Stimulated activated CD8-positive, alpha-beta memory T cell treated with anti-CD3 and anti-CD28 coated beads, Interleukin-15, amount 100 ng/mL, for 24 hours (primary cell): ENCODE measurements around the gene FBXO5.
"Not testable (repeated sequence)": the region's sequence is repeated elsewhere in the genome, so short reads cannot be mapped to it uniquely, and the experiment has no call there.

ENCODE experiments used
- DNase-seq: peaks from one replicate; pipeline ENCODE4 v3.0.0-alpha.2; 2020; ENCODE audit warnings: low read depth

FBXO5 gene

DNA sequence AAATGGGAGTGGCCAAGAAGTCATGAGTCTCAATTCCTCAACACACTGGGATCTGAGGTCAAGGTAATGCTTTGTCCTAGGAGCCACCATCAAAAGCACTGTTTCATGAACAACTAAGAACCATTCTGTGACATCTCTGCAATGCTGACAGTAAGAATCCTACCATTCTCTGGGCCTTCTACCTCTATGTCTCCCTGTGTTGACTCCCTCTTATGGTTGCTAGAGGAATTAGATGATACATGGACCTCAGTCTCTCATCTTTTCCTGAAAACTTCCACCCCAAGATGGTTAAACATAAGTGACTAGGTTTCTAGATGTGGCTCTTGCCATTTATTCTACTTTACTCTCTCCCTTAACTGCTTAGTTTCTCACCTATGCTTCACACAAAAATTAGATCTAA is 10.6 kb upstream of the FBXO5 start:
- DNase-seq = no peak

DNA sequence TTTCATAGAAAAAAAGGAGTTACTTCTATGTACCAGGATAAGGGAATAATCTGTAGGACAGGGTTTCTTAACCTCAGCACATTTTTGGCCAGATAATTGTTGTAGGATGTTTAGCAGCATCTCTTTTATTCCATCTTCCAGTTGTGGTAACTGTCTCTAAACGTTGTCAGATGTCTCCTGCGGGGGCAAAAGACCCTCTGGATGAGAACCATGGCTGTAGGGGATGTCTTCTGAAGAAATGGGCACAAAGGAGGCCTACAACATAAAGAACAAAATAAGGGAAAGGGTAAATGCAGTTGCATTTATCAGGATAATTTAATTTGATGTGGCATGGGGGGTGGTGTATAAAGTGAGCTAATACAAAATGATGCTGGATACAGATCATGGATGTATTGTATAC is 4.1 kb upstream of the FBXO5 start:
- DNase-seq = no peak

DNA sequence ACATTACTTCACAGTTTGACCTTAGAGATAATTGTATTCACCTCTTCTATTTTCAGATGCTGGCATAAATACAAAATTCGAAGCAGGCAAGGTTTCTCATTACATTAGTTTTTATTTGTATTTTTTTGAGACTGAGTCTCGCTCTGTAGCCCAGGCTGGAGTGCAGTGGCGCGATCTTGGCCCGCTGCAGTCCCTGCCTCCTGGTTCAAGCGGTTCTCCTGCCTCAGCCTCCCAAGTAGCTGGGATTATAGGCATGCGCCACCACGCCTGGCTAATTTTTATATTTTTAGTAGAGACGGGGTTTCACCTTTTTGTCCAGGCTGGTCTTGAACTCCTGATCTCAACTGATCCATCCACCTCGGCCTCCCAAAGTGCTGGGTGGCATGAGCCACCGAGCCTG is 2.5 kb upstream of the FBXO5 start:
- not testable (repeated sequence) for DNase-seq

DNA sequence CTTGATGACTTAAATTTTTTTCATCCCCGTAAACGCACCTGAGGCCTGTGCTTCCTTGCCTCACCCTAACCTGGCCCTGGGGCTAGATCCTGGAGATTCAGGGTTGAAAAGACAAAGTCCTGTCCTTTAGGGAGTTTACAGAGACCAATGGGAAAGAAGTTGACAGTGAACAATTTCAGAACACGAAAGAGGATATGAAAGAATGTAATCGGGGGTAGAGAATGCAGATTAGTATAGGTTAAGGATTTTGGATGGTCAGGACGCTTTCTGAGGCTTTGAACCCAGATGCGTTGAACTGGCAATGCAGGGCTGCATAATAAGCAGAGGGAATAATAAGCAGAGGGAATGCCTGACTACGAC is 1.7 kb upstream of the FBXO5 start:
- DNase-seq = no peak

DNA sequence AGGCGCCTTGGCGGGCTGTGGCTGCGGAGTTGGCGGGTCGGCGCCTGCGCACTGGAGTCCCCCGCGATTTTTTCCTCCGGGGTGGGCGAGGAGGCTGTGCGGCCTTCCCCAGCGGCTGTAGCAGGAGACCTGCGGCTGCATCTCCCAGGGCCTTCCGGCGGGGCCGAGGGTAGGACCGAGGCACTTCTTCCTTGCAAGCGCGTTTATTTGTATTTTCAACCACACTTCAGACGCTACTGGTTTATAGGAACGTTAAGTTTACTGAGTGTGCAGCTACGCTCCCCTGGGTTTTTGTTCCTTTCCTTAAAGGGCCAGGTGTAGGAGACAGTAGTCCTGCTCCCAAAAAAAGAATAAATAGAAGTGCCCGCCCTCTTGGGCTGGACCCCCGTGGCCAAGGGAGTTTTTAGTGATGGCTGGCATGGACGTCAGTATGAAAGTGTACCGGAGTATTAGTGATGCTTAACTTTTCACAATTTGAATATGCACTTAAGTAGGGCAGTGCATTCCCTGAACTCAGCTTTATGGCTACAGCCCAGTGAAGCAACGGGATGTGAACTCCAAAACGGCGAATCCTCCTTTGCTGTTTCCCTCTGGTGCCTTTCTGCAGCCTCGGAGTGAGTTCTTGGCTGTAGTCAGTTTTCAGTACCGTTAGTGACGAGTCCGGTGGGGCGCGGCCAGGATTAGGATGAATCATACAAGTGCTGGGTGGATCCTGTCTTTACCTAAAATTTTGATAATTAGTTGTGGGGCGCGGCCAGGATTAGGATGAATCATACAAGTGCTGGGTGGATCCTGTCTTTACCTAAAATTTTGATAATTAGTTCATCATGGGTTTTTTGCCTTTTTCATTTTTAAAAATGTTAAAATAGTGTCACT is 1.0 kb upstream of the FBXO5 start:
- DNase-seq = peak; percentile 93

DNA sequence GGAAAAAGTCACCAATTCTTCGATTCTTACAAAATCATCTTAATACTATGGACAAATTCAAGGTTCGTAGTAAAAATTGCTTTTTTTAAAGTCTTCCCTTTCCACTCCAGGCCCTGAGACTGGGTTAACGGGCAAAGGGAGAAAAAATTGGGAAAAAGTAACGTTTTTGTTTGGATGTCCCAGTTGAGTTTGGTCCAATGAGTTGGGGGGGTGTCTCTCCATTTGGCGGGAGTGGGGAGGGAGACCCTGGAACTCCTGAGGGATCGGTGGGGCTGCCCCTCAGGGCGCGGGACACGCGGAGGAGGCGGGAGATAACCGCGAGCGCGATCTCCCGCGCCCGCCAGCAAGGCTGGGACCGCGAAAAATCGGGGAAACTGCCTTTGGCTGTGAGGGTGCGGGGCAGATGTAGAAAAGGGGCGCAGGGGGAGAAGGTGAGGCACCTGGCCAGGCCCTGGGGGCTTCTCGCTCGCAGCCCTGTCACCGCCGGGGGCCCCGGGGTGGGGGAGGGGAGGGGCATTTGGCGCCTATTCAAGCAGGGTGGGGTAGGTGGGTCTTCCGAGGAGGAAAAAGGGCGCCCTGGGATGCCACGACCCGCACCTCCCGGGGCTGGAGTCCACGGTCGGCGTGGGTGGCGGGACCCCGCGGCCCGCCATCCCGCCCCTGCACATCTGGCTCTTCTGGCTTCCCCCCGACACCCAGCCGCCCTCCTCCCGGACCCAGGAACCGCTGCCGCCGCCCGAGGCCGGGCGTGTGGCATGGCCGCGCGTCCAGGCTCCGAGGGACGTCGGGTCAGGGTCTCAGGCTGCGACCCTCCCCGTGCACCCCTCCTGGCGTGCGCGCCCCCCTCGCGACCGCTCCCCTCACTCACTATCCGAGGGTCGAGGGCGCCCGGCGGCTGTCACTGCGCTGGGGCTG is 595 bp downstream of the FBXO5 start:
- DNase-seq = no peak

DNA sequence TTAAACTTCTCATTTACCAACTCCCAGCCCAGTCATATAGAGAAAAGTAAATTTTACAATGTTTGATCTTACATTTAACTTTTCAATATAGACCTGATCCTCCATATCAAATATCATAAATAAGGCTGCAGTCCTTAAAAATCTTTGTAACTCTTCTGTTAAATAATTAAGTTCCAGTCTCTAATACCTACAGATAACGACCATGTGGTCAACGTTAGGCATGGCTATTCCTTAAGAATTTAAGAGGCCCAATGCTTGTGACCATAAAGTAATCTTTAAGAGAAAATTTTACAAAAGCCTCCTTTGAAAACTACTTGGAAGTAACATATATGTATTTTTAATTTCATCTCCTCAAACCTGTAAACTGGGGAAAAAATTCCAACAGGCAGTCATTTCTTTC is 1.6 kb downstream of the FBXO5 start:
- no peak for DNase-seq

DNA sequence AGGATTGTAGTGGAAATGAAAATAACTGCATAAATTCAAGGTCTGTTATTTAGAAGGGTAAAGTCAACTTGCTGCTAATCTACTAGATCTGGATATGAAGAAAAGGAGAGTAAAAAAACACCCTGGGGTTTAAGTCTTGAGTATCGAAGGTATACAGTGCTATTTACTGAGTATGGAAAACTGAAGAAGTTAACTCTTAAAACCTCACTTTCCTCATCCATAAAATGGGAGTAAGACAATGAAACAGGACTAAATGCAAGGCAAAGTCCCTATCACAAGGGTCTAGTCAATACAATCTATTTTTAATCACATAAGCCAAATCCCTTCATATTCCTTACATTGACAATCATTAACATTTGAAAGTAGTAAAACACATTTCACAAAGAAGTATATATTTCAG is 2.2 kb downstream of the FBXO5 start:
- no peak for DNase-seq

DNA sequence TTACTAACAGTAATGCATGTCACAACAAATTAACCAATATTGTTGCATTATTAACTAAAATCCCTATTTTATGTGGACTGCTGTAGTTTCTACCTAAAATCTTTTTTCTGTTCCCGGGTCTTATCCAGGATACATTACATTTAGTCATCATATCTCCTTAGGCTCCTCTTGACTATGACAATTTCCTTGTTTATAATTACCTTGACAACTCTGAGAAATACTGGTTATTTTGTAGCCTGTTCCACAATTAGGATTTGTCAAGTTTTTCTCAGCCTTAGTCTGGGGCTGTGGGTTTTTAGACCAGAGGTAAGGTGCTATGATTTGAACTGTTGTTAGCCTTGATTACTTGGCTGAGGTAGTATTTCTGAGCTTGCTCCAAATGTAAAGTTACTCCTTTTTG is 3.7 kb downstream of the FBXO5 start:
- no peak for DNase-seq

DNA sequence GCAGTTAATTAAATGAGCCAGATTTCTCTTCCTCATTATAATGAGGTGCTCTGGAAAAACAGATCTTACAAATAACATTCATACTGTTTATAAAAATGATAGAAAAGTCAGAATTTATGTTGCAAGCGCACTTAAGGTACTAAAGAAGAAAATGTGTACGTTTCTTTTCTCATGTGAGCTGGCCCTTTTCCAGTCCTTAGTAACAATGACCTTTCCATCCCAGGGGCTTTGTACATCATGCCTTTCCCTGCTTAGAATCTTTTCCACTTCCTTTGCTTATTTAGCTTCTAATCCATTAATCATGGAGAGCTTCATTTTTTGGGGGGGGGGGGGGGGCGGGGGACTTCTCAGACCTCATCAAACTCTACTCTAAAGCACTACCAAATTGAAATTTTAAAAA is 4.8 kb downstream of the FBXO5 start:
- no peak for DNase-seq

DNA sequence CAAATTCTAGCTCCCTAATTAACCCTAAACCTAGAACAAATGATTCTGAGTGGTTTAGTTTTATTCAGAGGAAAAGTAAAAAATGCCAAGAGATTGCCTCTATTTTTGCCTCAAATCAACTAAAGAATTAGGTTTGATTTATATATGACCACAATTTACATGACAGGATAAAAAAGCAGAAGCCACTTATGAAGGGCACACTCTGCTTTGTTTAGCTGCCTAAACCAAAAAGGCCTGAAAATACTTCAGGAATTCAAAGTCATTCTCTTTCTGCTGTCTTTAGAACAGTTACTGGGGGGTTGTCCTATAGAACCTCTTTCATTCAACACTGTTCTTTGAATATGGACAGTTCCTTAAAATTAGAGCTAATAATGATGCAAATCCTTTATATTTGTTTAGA is 5.3 kb downstream of the FBXO5 start:
- no peak for DNase-seq

DNA sequence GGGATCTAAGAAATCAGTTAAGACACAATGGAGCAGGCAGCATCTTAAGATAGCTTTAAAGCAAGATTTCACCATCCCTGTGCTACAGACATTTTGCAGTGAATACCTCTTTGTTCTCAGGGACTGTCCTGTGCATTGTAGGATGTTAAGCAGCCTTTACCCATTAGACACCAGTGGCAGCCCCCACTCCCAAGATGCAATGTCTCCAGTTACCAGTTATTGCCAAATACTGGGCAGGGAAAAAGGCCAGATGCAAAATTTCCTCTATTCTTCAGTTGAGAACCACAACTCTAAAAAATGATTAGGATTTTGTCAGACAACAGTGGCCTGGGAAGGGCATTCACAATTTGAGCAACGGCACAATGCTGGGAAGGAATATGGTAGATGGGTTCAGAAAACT is 6.1 kb downstream of the FBXO5 start:
- no peak for DNase-seq

DNA sequence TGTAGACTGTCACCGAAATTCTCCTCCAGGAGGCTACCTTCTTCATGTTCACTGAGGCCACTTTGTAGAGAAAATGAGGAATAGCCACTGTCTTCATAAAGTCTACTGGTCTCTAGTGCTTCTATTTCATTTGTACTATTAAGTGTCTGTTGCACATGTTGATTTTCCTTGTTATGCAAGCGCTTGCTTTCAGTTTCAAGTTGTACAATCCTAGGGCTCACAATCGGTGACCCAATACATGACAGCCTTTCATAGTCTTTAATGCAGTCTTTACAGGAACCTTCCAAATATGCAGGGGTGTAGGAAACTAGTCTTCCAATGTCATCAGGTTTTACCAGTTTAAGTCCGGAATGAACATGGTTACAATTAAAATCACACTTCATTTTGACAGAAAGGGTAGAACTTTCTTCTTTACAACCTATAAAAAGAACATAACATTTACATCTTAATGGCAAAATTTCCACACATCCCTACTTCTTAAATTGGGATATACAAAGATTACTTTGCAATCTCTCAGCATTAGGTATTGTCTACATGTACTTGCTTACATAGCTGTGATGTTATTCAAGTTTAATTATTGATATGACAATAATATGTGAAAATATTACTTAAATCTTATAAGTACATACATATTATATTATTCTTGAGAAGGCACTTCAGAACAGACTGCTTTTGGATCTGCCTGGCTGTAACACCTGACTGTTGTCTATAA is 7.5 kb downstream of the FBXO5 start:
- DNase-seq = no peak

DNA sequence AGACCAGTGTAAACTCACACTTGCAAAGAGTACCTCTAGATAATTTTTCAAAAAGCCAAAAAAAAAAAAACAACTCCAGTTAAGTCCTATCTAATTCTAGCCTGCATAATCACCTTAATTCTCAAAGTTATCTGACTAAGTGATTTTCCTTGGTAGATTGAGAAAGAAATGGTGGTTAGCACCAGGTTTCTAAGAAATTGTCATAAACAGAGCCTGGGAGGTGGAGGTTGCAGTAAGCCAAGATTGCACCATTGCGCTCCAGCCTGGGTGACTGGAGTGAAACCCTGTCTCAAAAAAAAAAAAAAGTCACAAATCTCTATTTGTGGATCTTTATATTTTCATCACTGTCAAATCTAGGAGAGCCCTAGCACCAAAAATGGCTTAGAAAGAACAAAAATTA is 8.9 kb downstream of the FBXO5 start:
- DNase-seq = no peak

DNA sequence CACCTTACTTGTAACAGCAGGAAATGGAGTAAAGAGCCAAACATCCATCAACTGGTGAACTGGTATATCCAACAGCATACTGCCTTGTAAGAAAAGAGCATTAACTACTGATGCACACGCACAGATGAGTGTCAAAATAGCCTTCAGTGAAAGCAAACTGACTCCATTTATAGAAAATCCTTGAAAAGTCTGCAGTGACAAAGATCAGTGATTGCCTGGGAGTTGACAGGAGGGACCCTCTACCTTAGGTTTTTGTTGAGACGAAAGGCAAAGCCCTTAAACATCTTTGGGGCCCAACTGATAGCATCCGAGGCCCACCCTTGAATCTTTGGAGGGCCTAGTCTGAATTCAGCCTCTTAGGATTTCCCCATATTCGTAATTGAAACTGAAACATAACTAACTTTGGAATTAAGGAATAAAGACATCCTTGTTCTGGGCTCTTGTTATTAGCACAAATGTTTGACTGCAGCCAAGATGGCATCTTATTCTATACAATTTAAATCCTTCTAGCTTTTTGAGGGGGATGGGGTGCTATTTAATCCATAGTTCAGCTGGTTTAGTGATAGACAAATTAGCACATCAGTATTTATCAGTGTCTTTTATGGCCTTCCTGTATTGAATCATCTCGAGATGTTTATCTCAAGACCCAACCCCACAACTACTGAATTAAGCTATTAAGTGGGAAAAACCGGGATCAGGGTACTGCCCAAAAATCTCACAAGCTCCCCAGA is 13.0 kb downstream of the FBXO5 start:
- DNase-seq = no peak

DNA sequence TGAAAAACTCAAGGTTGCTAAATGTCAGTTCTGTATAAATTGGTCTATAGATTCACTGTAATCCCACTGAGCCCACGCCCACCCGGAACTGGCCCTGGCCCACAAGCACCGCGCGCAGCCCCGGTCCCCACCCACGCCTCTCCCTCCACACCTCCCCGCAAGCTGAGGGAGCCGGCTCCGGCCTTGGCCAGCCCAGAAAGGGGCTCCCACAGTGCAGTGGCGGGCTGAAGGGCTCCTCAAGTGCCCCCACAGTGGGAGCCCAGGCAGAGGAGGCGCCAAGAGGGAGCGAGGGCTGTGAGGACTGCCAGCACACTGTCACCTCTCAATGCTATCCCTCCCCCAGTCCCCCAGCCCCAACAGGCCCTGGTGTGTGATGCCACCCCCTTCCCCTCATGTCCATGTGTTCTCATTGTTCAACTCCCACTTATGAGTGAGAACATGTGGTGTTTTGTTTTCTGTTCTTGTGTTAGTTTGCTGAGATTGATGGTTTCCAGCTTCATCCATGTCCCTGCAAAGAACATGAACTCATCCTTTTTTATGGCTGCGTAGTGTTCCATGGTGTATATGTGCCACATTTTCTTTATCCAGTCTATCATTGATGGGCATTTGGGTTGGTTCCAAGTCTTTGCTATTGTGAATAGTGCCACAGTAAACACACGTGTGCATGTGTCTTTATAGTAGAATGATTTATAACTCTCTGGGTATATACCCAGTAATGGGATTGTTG is 16.5 kb downstream of the FBXO5 start:
- not testable (repeated sequence) for DNase-seq

DNA sequence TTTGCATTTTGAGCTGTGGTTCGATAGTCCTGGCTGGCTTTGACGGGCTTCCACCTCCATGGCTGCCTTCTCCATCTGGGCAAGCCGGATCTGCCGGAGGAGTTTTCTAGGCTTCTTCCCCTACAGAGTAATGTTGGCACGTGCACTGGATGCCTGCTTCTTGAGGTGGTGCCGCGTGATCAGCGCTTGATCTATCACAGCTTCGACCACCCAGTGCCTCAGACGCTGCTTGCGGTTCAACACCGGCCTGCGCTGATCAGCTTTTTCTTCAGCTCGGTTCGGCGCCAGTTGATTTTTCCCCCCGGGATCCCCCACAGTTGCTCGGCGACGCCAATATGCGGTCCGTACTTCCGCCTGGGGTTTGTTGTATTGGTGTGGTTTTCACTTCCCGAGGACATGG is 23.5 kb downstream of the FBXO5 start:
- no peak for DNase-seq

DNA sequence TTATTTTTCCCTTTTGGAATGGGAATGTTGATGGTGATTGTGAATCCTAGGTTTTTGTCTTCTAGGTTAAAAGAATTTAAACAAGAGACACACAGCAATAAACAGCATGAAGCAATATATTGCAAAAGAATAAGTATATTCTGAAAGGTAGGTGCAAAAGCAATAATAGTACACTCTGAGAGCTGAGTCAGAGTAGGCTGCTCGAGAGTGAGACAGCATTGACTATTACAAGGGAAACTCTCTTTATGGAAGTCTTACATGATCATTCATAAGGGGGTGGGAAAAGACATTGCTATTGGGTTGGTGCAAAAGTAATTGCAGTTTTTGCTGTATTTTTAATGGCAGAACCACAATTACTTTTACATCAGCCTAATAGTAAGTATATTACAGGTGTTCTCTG is 25.0 kb downstream of the FBXO5 start:
- DNase-seq = no peak

DNA sequence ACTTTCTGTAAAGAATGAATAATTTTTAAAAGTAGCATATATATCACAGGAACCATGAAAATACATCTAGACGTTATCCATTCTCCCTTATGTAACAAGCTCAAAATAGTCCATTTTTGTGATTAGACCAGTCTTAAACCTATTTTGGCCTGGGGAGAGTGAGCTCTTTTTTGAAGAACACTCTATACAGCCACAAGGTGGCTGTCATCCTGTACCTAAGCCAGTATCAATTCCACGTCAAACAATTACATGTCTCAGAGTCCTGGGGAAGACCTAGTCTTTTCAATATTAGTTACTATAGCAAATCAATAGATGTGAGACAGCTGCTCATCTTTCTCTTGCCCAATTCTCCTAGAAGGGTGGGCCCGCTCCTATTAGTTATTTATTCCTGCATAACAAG is 28.4 kb downstream of the FBXO5 start:
- DNase-seq = no peak

DNA sequence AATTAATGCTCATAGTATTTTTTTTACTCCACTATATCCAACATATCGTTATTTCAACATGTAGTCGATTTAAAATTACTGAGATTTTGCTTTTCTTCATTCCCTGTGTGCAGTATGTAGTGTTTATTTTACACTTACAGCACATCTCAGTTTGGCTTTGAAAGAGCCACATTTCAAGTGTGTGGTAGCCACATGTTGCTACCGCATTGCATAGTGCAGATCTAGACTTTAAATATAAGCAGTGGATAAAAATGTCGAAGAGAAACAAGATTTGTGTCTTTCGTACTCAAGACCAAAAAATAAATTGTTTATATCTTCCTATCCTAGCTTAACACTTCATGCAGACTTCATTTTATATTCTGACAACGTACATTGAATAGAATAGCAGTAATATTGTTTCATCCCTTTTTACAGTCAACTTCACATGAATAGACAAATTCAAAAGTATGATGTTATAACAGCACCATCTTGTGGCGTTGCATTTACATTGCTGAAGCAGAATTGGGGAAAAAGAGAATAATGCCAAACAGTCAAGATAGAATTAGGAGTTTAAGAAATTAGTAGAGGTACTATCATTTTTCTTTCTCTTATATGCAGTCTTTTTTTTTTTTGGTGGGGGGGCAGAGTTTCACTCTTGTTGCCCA is 29.9 kb downstream of the FBXO5 start:
- no peak for DNase-seq

DNA sequence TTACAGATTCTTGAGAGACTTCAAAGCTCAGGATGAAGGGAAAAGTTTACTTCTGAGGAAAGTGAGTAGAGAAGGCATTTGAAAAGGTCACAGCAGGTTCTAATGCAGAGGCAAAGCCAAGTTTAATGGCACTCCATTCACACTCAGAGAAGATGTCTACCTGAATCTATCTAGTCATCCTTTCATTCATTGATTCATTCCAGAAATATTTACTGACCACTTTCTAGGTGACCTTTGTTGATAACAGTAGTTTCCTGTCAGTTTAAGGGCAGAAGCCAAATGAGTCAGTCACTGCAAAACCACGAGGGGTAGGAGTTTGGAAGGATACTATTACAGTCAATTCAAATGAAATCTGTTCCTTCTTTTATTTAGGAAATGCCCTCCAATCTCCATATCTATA is 30.8 kb downstream of the FBXO5 start:
- no peak for DNase-seq
